Lower leg skin (tissue), 3 donors: ENCODE measurements around the gene CACNA1B.

Source experiments
- POLR2A ChIP-seq, 2 donors: fragments of 450-650 bp; IDR thresholded peaks; one replicate each; pipeline ENCODE4 v1.6.1; 2016 to 2017; ENCODE audit warnings: antibody characterized with exemption in 2 of 2, mild to moderate bottlenecking in 1 of 2, moderate library complexity in 1 of 2
- TF ChIP-seq, protein P1 (sequence below), 3 donors: fragments of 450-650 bp; IDR thresholded peaks; one replicate each; pipeline ENCODE4 v1.5.1; 2016; ENCODE audit warnings: antibody characterized with exemption in 3 of 3, mild to moderate bottlenecking in 3 of 3, moderate library complexity in 2 of 3

GRCh38 chr9:137951107-137951506 lies 73.5 kb downstream of the CACNA1B start:
- TF ChIP-seq, protein P1, sequence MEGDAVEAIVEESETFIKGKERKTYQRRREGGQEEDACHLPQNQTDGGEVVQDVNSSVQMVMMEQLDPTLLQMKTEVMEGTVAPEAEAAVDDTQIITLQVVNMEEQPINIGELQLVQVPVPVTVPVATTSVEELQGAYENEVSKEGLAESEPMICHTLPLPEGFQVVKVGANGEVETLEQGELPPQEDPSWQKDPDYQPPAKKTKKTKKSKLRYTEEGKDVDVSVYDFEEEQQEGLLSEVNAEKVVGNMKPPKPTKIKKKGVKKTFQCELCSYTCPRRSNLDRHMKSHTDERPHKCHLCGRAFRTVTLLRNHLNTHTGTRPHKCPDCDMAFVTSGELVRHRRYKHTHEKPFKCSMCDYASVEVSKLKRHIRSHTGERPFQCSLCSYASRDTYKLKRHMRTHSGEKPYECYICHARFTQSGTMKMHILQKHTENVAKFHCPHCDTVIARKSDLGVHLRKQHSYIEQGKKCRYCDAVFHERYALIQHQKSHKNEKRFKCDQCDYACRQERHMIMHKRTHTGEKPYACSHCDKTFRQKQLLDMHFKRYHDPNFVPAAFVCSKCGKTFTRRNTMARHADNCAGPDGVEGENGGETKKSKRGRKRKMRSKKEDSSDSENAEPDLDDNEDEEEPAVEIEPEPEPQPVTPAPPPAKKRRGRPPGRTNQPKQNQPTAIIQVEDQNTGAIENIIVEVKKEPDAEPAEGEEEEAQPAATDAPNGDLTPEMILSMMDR (IDR thresholded peaks at IDR 0.05): no peak
- TF ChIP-seq POLR2A (IDR thresholded peaks at IDR 0.05): no peak
